AG08396 (cell line): ENCODE data around the gene RAB11B.
"Not testable (repeated sequence)": the region's sequence is repeated elsewhere in the genome, so short reads cannot be mapped to it uniquely, and the experiment has no call there.

Source experiments
- DNase-seq: peaks from one replicate; pipeline ENCODE4 v3.0.0; 2012; ENCODE audit warnings: low spot score, mixed read lengths

Gene RAB11B

GRCh38 chr19:8389891-8390616 is at the start of gene RAB11B:
RAB11B (plus strand) TSS chr19:8390360; CDS start chr19:8390417, 57 bp downstream.
- peak; percentile 99 for DNase-seq

DNA sequence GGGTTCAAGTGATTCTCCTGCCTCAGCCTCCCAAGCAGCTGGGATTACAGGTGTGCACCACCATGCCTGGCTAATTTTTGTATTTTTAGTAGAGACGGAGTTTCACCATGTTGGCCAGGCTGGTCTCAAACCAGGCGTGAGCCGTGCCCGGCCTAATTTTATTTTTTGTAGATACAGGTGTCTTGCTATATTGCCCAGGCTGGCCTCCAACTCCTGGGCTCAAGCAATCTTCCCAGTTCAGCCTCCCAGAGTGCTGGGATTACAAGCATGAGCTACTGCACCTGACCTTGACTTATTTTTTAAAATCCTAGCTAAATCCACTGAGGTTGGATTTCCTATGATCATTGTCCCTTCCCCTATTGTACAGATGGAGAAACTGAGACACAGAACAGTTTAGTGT is 48.7 kb upstream of the RAB11B start:
- DNase-seq, result not testable (repeated sequence)

- DNase-seq, result no peak
These were observed 47.9 kb upstream of the RAB11B start for GRCh38 chr19:8342316-8342683.

- DNase-seq, result peak; percentile 98
These were observed 47.3 kb upstream of the RAB11B start, which contains the start of gene KANK3 for GRCh38 chr19:8342684-8343482. KANK3 (minus strand) TSS chr19:8343262; CDS start chr19:8337828, 5,434 bp downstream.

DNA sequence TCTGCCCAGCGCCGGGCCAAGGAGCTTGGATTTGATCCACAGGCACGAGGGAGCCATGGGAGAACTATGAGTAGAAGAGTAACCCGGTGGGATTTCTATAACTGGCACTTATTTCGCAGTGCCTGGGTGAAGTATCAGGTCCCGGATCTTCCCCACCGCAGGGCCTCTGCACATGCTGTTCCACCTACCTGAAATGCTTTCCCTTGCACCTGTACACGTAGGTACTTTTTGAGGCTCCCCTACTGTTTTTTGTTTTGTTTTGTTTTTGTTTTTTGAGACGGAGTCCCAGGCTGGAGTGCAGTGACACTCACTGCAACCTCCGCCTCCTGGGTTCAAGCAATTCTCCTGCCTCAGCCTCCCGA is 46.7 kb upstream of the RAB11B start:
- DNase-seq, result no peak

- not testable (repeated sequence) for DNase-seq
These were observed 40.4 kb upstream of the RAB11B start for GRCh38 chr19:8349629-8350372.

DNA sequence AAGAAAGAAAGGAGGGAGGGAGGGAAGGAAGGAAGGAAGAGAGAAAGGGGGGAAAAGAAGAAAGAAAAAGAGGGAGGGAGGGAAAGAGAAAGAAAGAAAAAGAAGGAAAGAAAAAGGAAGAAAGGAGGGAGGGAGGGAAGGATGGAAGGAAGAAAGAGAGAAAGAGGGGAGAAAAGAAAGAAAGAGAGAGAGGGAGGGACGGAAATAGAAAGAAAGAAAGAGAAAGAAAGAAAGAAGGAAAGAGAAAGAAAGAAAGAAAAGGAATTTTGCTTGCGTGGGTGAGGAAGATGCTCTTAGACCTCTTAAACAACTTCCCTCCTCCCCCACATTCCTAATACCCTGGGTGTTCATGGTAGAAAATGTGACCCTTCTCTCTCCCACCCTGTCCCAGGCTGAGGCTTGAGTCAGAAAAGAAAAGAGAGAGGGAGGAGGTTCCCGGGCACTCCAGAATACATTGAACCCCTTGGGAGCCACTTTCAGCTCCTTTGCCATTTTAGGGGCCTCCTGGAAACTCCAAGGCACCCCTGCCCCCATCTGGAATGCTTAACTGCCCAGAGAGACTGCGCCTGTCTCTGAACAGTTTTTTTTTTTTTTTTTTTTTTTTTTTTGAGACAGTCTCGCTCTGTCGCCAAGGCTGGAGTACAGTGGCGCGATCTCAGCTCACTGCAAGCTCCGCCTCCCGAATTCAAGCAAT is 37.9 kb upstream of the RAB11B start:
- no peak for DNase-seq

- DNase-seq, result not testable (repeated sequence)
These were observed 37.3 kb upstream of the RAB11B start for GRCh38 chr19:8352845-8353244.

- peak; percentile 78 for DNase-seq
These were observed 34.3 kb upstream of the RAB11B start for GRCh38 chr19:8355631-8356402.

- DNase-seq, result no peak
These were observed 33.1 kb upstream of the RAB11B start for GRCh38 chr19:8357007-8357521.

GRCh38 chr19:8358948-8359347 is 31.2 kb upstream of the RAB11B start:
- DNase-seq, result no peak

GRCh38 chr19:8360196-8360595 is 30.0 kb upstream of the RAB11B start:
- no peak for DNase-seq

DNA sequence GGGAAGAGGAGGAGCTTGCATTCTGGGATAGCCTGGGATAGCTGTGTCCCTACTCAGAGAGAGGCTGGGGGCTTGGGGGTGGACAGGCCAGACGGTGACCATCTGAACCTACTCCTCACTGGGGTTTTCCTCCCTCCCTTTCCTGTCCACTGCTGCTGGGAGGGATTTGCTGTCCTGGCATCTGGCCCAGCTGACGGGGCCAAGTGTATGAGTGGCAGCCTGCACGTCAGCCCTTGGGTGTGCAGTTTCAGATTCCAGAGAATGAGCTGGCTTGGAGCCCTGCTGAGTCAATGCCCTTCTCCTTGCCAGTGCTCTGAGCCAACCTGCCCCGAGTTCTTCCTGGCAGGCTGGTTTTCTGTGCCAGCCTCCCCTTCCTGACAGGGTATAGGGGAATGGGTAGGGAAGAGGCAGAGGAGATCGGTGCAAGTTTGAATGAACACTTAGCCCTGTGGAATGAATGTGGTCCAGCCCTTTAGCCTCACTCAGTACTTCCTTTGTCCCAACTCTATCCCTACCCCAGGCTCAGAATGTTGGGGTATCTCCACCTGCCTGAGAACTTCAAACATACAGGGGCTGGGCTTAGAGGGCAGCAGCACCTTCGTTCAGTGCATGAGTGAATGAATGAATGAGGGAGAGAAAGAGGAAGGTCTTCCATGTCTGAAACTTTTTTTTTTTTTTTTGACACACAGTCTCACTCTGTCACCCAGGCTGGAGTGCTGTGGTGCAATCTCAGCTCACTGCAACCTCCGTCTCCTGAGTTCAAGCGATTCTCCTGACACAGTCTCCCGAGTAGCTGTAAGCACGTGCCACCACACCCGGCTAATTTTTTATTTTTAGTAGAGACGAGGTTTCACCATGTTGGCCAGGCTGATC is 28.0 kb upstream of the RAB11B start:
- DNase-seq, result peak; percentile 93

GRCh38 chr19:8363803-8364771 is 26.1 kb upstream of the RAB11B start, which contains the start of gene ANGPTL4:
ANGPTL4 (plus strand) TSS chr19:8364155; CDS start chr19:8364322, 167 bp downstream.
- peak; percentile 85 for DNase-seq

- DNase-seq, result no peak
These were observed 24.0 kb upstream of the RAB11B start for GRCh38 chr19:8366121-8366581.

GRCh38 chr19:8366961-8367326 is 23.2 kb upstream of the RAB11B start:
- DNase-seq, result no peak

DNA sequence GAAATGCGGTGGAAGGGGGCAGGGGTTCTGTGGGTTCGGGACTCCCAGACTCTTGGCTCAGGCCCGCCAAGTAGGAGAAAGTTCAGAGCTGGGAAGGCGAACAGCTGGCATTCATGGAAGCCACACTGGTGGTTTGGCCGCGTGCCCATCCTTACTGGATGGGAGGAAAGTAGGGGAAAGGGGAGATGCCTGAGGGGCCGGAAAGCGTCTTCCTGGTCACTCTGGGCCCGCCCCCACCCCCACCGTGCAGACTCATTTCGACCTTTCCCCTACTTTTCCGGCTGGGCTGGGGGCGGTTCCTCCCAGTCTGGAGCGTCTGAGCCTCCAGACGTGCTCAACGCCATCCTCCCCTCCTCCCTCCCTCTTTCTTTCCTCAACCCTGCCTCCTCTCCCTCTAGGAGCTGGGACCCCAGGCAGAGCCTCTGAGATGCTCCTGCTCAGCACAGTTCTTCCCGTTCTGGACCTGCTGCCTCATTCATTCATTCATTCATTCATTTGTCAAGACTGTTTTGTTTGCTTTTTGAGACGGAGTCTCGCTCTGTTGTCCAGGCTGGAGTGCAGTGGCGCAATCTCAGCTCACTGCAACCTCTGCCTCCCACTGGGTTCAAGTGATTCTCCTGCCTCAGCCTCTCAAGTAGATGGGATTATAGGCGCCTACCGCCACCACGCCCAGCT is 22.7 kb upstream of the RAB11B start:
- DNase-seq, result peak; percentile 92
